Neural cell (in vitro differentiated cells): ENCODE results near the gene SLC26A11. TPM values are rescaled to one million over a fixed set of nuclear protein-coding genes. Genes with fewer than 3 reads are reported as not detected.

Experiments
- H2AFZ ChIP-seq: fragments of 200-600, 300-800 bp; sonication (generic), shearing (Covaris generic); 2 replicates; pipeline ENCODE4 v1.6.0; 2014; ENCODE audit warnings: low read depth, mild to moderate bottlenecking, antibody characterized with exemption, low read length, moderate library complexity
- H3F3A ChIP-seq: fragments of 200-600 bp; shearing (Covaris generic); 2 replicates; pipeline ENCODE4 v1.6.1; 2016; ENCODE audit warnings: mild to moderate bottlenecking, moderate library complexity, mixed read lengths, antibody characterized with exemption, low read length; ENCODE audit not compliant: insufficient read depth, poor library complexity, severe bottlenecking
- H3K27ac ChIP-seq: fragments of 200-600, 300-800 bp; sonication (generic), shearing (Covaris generic); 2 replicates; pipeline ENCODE4 v1.5.1; 2014; ENCODE audit warnings: mild to moderate bottlenecking, low read length, moderate library complexity
- H3K27me3 ChIP-seq: fragments of 300-800, 200-600 bp; sonication (generic), shearing (Covaris generic); 2 replicates; pipeline ENCODE4 v1.6.0; 2014; ENCODE audit warnings: mild to moderate bottlenecking, low read depth, low read length, moderate library complexity; ENCODE audit not compliant: insufficient read depth
- H3K36me3 ChIP-seq: fragments of 300-800, 200-600 bp; sonication (generic), shearing (Covaris generic); 2 replicates; pipeline ENCODE4 v1.5.1; 2014; ENCODE audit warnings: mild to moderate bottlenecking, antibody characterized with exemption, low read length, moderate library complexity; ENCODE audit not compliant: insufficient read depth
- H3K4me2 ChIP-seq: fragments of 300-800, 200-600 bp; sonication (generic), shearing (Covaris generic); 2 replicates; pipeline ENCODE4 v1.6.0; 2014; ENCODE audit warnings: mild to moderate bottlenecking, low read length
- H3K4me3 ChIP-seq: fragments of 300-800, 200-600 bp; sonication (generic), shearing (Covaris generic); 2 replicates; pipeline ENCODE4 v1.5.1; 2014; ENCODE audit warnings: mild to moderate bottlenecking, low read length, moderate library complexity
- H3K79me2 ChIP-seq: fragments of 200-600 bp; shearing (Covaris generic); replicated peaks from 2 replicates; pipeline ENCODE4 v1.6.0; 2014; ENCODE audit warnings: mild to moderate bottlenecking, low read length, moderate library complexity; ENCODE audit not compliant: insufficient read depth
- H3K9ac ChIP-seq: fragments of 300-800, 200-600 bp; sonication (generic), shearing (Covaris generic); 2 replicates; pipeline ENCODE4 v1.6.1; 2016; ENCODE audit warnings: mild to moderate bottlenecking, low read length, mixed read lengths
- H3K9me2 ChIP-seq: fragments of 200-600 bp; shearing (Covaris generic); 2 replicates; pipeline ENCODE4 v1.6.1; 2016; ENCODE audit warnings: mild to moderate bottlenecking, low read length, mixed read lengths; ENCODE audit not compliant: insufficient read depth
- H3K9me3 ChIP-seq: fragments of 200-600, 300-800 bp; sonication (generic), shearing (Covaris generic); 2 replicates; pipeline ENCODE4 v1.6.1; 2016; ENCODE audit warnings: mild to moderate bottlenecking, mixed run types, low read length, moderate library complexity, mixed read lengths
- H4K20me1 ChIP-seq: fragments of 200-600 bp; shearing (Covaris generic); 2 replicates; pipeline ENCODE4 v1.6.1; 2016; ENCODE audit warnings: mild to moderate bottlenecking, mixed run types; ENCODE audit not compliant: insufficient read depth
- CTCF ChIP-seq: fragments of 450-650 bp; IDR thresholded peaks from 2 replicates; pipeline ENCODE4 v1.5.1; 2014; ENCODE audit warnings: antibody characterized with exemption, mild to moderate bottlenecking, moderate library complexity; ENCODE audit not compliant: poor library complexity, severe bottlenecking
- EP300 ChIP-seq: fragments of 450-650 bp; conservative IDR thresholded peaks from 2 replicates; pipeline ENCODE4 v1.6.1; 2014; ENCODE audit warnings: antibody characterized with exemption, mild to moderate bottlenecking, moderate library complexity; ENCODE audit not compliant: poor library complexity, severe bottlenecking
- EZH2 ChIP-seq: fragments of 200-600, 300-800 bp; shearing (Covaris generic), sonication (generic); IDR thresholded peaks from 2 replicates; pipeline ENCODE4 v1.6.1; 2014; ENCODE audit warnings: antibody characterized with exemption, low read length, borderline replicate concordance, mild to moderate bottlenecking; ENCODE audit not compliant: insufficient read depth, poor library complexity, severe bottlenecking
- MXI1 ChIP-seq: fragments of 450-650 bp; conservative IDR thresholded peaks from 2 replicates; pipeline ENCODE4 v1.6.1; 2014; ENCODE audit warnings: antibody characterized with exemption, mild to moderate bottlenecking; ENCODE audit not compliant: poor library complexity, severe bottlenecking
- POLR2AphosphoS5 ChIP-seq: IDR thresholded peaks from 2 replicates; pipeline ENCODE4 v1.6.1; 2012
- RAD21 ChIP-seq: fragments of 450-650 bp; conservative IDR thresholded peaks from 2 replicates; pipeline ENCODE4 v1.6.1; 2014; ENCODE audit warnings: antibody characterized with exemption, mild to moderate bottlenecking, moderate library complexity
- REST ChIP-seq: IDR thresholded peaks from 2 replicates; pipeline ENCODE4 v1.6.1; 2012; ENCODE audit warnings: borderline replicate concordance
- SMC3 ChIP-seq: fragments of 450-650 bp; conservative IDR thresholded peaks from 2 replicates; pipeline ENCODE4 v1.6.1; 2014; ENCODE audit warnings: antibody characterized with exemption, mild to moderate bottlenecking, moderate library complexity; ENCODE audit not compliant: poor library complexity
- TAF1 ChIP-seq: IDR thresholded peaks from 2 replicates; pipeline ENCODE4 v1.6.1; 2012; ENCODE audit warnings: low read depth
- polyA plus RNA-seq: library from polyadenylated mRNA; depleted of rRNA; stranded (reverse); fragments of >200 nt; gene quantifications from 2 replicates; pipeline ENCODE4 v1.2.3, GENCODE V29; 2014

SLC26A11 gene
- polyA plus RNA-seq, 1 donor from 2014 or later = 18.6 TPM

DNA sequence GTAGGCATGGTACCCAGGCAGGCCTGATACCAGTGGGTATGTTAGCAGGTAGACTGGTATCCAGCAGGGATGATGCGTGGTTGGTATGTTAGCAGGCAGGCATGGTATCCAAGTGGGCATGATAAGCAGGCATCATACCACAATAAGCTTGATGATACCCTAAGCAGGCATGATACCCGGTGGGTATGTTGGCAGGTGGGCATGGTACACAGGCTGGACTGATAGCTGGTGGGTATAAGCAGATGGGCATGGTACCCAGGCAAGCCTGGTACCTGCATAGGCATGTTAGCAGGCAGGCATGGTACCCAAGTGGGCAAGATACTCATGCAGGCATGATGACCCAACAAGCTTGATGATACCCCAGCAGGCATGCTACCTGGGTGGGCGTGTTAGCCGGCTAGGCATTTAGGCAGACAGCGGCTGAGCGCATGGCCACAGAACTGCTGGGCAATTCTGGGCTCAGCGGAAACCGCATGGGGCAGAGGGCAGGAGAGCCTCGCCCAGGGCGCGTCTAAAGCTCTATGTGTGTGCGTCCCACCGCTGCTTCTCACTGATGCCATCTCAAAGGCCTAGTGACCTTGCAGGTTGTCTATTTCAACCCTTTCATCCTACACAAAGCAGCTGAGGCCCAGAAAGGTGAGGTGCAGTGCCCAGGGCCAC is 2.4 kb upstream of the SLC26A11 start:
- no peak overlapping the region for H3K9ac ChIP-seq
- no peaks in the 10 kb centered on the region for H3F3A ChIP-seq
- no peaks in the 10 kb centered on the region for H3K9me3 ChIP-seq
- no peak for TF ChIP-seq SMC3
- no peak for TF ChIP-seq TAF1
- TF ChIP-seq EP300 = no peak
- no peak for TF ChIP-seq POLR2AphosphoS5
- TF ChIP-seq REST = no peak
- TF ChIP-seq MXI1 = no peak
- TF ChIP-seq CTCF = no peak
- H3K4me3 ChIP-seq = no peak overlapping the region
- H2AFZ ChIP-seq = no peak overlapping the region
- no peaks in the 10 kb centered on the region for H3K27me3 ChIP-seq
- no peaks in the 10 kb centered on the region for H3K36me3 ChIP-seq
- no peak overlapping the region for H3K4me2 ChIP-seq
- H3K79me2 ChIP-seq = no peaks in the 10 kb centered on the region
- no peak overlapping the region for H3K27ac ChIP-seq
- H4K20me1 ChIP-seq = no peaks in the 10 kb centered on the region
- H3K9me2 ChIP-seq = no peaks in the 10 kb centered on the region

- Histone ChIP-seq H3K4me3 (no peak overlapping the region), H3K27ac (no peak overlapping the region), H2AFZ (no peak overlapping the region), H3K79me2 (no peaks in the 10 kb centered on the region), H3K9me2 (no peaks in the 10 kb centered on the region), H3K27me3 (no peaks in the 10 kb centered on the region), H3F3A (no peaks in the 10 kb centered on the region), H4K20me1 (no peaks in the 10 kb centered on the region), H3K36me3 (no peaks in the 10 kb centered on the region), H3K4me2 (no peak overlapping the region), H3K9ac (no peak overlapping the region), H3K9me3 (no peaks in the 10 kb centered on the region)
- no peak for TF ChIP-seq EZH2
- TF ChIP-seq MXI1 = no peak
- no peak for TF ChIP-seq CTCF
- TF ChIP-seq REST = no peak
- TF ChIP-seq POLR2AphosphoS5 = no peak
- TF ChIP-seq RAD21 = no peak
Observed at GRCh38 chr17:80218391-80218790, 1.8 kb upstream of the SLC26A11 start.
